NB4 (cell line): ENCODE measurements around the gene AP3M1.
A peak's percentile ranks its signal among the peaks of the same experiment; 100 is the strongest.
"Not testable (repeated sequence)": the region's sequence is repeated elsewhere in the genome, so short reads cannot be mapped to it uniquely, and the experiment has no call there.

Experiments used
- DNase-seq: peaks from one replicate; pipeline ENCODE4 v3.0.0; 2010; ENCODE audit warnings: low read depth
- H3K4me3 ChIP-seq: one replicate; pipeline ENCODE4 v1.5.1; 2011; ENCODE audit warnings: mild to moderate bottlenecking, low read depth, low read length, moderate library complexity
- CTCF ChIP-seq: IDR thresholded peaks from one replicate; pipeline ENCODE4 v1.5.1; 2012; ENCODE audit warnings: low read depth, low read length
- MYC ChIP-seq: IDR thresholded peaks from 2 replicates; pipeline ENCODE4 v1.6.1; 2011; ENCODE audit warnings: low read depth, low read length
- POLR2A ChIP-seq: IDR thresholded peaks from 2 replicates; pipeline ENCODE4 v1.6.1; 2011; ENCODE audit warnings: mild to moderate bottlenecking; ENCODE audit not compliant: insufficient read length; ENCODE audit errors: extremely low read depth
- TF ChIP-seq, protein P1 (sequence below): IDR thresholded peaks from 2 replicates; pipeline ENCODE4 v1.6.1; 2011; ENCODE audit warnings: low read depth, low read length

Gene AP3M1

DNA sequence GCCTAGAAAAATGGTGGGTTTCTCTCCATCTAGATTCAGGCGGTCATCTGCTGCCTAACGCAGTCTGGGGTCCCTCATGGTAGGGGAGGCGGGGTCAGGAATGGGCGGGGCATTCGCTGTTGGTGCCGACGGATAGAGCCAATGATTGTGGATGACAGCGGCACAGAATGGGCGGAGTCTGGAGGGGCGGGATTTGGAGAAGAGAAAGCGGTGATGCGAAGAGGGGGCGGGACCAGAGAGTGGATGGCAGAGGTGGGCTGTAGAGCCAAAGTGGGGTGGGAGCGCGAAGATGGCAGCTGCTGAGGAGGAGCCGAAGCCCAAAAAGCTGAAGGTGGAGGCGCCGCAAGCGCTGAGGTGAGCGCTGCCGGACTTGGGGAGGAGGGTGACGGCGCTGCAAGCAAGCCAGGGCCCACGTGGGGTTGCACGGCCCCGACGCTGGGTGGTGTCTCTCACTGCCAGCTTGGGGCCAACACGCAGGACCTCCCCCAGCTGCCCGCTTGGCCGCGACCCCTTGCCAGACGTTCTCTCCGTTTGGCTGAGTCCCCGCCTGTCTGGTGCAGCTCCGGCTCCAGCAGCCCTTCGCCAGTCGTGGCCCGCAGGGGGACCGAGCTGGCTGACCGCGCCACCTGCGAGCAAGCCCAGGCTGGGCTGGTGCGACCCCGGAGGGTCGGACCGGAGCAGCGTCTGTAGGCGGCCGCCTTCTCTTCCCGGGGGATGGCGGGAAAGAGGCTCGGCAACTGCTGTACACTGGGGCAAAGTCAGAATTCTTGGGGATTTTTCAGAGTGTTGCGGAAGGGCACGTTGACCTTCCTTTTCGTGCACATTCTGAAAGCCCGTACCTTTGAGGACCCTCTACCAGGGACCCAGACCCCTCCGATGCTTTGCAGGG lies 606 bp upstream of the AP3M1 start, which contains the start of gene ADK:
Gene ADK (plus strand): TSS at position 232 of the 889 bp plus-strand sequence. CDS start 58 bp downstream, at position 290.
- H3K4me3 ChIP-seq, result peak within 1 kb of the TSS; percentile 97
- peak; percentile 99 for DNase-seq
- peak; percentile 11 for TF ChIP-seq CTCF
- peak; percentile 80 for TF ChIP-seq POLR2A
- TF ChIP-seq, protein P1, sequence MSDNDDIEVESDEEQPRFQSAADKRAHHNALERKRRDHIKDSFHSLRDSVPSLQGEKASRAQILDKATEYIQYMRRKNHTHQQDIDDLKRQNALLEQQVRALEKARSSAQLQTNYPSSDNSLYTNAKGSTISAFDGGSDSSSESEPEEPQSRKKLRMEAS, result peak; percentile 94
- peak; percentile 97 for TF ChIP-seq MYC

- DNase-seq, H3K4me3 ChIP-seq: not testable (repeated sequence)
These were observed 3.6 kb downstream of the AP3M1 start for GRCh38 chr10:74146980-74147379.

GRCh38 chr10:74145133-74145532 lies 5.5 kb downstream of the AP3M1 start:
- H3K4me3 ChIP-seq, result no peak overlapping the region
- DNase-seq, result no peak
- TF ChIP-seq MYC, result no peak
- TF ChIP-seq POLR2A, result no peak
- no peak for TF ChIP-seq CTCF
- TF ChIP-seq, protein P1, result no peak

GRCh38 chr10:74140553-74140952 lies 10.1 kb downstream of the AP3M1 start:
- TF ChIP-seq, protein P1, result no peak
- TF ChIP-seq POLR2A (no peak), CTCF (no peak), MYC (no peak)
- DNase-seq, result no peak
- H3K4me3 ChIP-seq, result no peak overlapping the region

DNA sequence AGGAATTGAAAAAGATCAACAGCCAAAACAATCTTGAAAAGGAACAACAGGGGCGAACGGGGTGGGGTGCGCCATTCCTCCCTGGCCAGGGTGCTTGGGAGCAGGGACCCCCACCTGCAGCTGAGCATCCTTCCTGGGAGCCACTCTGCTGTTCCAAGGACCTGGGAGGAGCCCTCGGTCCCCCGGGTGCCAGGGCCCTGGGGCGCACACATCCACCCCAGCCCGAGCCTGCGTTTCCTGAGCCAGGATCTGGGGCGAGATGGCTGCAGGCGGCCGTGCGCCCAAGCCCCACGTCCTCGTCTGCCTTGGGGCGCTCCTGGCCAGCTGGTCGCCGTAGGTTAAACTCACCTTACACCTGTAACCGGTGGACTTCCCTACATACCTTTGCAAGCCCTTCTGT lies 10.6 kb downstream of the AP3M1 start:
- H3K4me3 ChIP-seq, result no peak overlapping the region
- no peak for DNase-seq
- no peak for TF ChIP-seq CTCF
- TF ChIP-seq, protein P1, result no peak
- no peak for TF ChIP-seq MYC
- TF ChIP-seq POLR2A, result no peak

- DNase-seq, result not testable (repeated sequence)
These were observed 12.0 kb downstream of the AP3M1 start for GRCh38 chr10:74138596-74138995.

DNA sequence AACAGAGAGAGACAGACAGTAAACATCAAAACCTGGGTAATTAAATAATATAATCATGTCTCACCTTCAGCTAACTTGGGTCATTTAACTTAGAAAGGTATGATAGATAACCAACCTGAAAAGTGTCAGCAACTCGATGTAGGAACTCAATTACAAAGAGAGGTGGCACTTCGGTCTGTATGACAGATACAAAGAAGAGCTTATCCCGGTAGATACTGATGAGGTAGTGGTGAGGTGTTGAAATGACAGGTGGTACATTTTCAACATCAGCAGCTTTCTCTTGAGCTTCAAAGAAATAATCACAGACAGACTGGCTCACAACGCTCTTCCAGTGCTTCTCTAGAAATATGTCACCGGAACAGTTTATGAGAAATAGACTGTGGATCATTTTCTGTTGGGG lies 12.6 kb downstream of the AP3M1 start:
- H3K4me3 ChIP-seq, result no peak overlapping the region
- no peak for DNase-seq
- no peak for TF ChIP-seq CTCF

More at GRCh38 chr10:74138596-74138995, 12.0 kb downstream of the AP3M1 start:
- H3K4me3 ChIP-seq, result not testable (repeated sequence)
